Measurements from ENCODE around the gene C5orf58.

DNA sequence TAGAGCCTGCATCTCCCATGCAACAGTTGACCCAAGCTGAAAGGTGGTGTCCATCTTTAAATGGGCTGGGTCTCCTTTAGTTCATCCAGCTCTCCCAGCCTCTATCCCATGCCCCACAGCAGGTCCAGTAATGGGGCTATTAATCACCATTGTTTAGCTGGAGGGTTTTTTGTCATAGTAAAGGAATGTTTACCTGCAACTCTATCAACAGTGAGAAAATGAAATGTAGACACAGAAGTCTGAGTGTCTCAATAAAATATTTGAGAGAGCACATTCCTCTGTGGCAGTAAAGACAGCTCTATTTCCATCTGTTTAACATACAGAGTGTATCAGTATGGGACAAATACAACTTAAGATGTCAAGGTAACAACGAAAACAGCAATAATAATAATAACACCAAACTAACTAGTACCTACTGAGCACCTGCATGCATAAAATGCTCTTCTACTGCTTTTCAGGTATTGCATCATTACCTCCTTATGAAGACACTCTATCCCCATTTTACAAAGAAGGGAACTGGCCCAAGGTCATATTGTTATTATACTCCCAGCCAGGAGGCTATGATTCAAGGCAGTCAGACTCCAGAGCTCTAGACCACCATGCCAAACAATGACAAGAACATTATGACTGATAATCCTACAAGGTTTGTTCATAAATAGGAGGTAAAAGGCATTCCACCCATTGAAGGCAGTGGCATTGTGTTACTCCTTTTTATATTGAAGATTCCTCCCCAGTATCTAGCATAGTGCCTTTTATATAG lies 21.0 kb upstream of the C5orf58 start:
- TF ChIP-seq, protein P1, sequence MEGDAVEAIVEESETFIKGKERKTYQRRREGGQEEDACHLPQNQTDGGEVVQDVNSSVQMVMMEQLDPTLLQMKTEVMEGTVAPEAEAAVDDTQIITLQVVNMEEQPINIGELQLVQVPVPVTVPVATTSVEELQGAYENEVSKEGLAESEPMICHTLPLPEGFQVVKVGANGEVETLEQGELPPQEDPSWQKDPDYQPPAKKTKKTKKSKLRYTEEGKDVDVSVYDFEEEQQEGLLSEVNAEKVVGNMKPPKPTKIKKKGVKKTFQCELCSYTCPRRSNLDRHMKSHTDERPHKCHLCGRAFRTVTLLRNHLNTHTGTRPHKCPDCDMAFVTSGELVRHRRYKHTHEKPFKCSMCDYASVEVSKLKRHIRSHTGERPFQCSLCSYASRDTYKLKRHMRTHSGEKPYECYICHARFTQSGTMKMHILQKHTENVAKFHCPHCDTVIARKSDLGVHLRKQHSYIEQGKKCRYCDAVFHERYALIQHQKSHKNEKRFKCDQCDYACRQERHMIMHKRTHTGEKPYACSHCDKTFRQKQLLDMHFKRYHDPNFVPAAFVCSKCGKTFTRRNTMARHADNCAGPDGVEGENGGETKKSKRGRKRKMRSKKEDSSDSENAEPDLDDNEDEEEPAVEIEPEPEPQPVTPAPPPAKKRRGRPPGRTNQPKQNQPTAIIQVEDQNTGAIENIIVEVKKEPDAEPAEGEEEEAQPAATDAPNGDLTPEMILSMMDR (IDR thresholded peaks at IDR 0.05): no peak
- no peak for TF ChIP-seq POLR2A (IDR thresholded peaks at IDR 0.05)

All from uterus (tissue), 2 donors.